ENCODE results near the gene ACTN3.
"Not testable (repeated sequence)": the region's sequence is repeated elsewhere in the genome, so short reads cannot be mapped to it uniquely, and the experiment has no call there.

DNA sequence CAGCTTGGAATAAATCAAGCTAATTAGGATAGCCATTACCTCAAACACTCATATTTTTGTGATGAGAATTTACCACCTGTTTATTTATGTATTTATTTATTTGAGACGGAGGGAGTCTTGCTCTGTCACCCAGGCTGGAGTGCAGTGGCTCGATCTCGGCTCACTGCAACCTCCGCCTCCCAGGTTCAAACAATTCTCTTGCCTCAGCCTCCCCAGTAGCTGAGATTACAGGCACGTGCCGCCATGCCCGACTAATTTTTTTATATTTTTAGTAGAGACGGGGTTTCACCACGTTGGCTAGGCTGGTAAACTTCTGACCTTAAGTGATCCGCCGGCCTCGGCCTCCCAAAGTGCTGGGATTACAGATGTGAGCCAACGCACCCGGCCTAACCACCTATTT lies 1.8 kb upstream of the ACTN3 start:
- TF ChIP-seq, protein P1, sequence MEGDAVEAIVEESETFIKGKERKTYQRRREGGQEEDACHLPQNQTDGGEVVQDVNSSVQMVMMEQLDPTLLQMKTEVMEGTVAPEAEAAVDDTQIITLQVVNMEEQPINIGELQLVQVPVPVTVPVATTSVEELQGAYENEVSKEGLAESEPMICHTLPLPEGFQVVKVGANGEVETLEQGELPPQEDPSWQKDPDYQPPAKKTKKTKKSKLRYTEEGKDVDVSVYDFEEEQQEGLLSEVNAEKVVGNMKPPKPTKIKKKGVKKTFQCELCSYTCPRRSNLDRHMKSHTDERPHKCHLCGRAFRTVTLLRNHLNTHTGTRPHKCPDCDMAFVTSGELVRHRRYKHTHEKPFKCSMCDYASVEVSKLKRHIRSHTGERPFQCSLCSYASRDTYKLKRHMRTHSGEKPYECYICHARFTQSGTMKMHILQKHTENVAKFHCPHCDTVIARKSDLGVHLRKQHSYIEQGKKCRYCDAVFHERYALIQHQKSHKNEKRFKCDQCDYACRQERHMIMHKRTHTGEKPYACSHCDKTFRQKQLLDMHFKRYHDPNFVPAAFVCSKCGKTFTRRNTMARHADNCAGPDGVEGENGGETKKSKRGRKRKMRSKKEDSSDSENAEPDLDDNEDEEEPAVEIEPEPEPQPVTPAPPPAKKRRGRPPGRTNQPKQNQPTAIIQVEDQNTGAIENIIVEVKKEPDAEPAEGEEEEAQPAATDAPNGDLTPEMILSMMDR (conservative IDR thresholded peaks at IDR 0.05 in 1 of 2, IDR thresholded peaks at IDR 0.05 in 1 of 2; ENCODE audit: extremely low read depth in 1 of 2, insufficient read depth in 1 of 2, low read depth in 1 of 2, low read length in 2 of 2), result not testable (repeated sequence)
- not testable (repeated sequence) for TF ChIP-seq EZH2 (IDR thresholded peaks at IDR 0.05; ENCODE audit: borderline replicate concordance, low read length)

Measured in mammary epithelial cell (primary cell).